NOMO-1 (cell line): ENCODE data around the gene PCF11.
"Not testable (repeated sequence)": the region's sequence is repeated elsewhere in the genome, so short reads cannot be mapped to it uniquely, and the experiment has no call there.

ENCODE experiments used
- DNase-seq, 2 experiments: peaks; one replicate each; lab custom pipeline; 2025; ENCODE audit not compliant: unreplicated experiment in 2 of 2; lab: John Stamatoyannopoulos, UW

PCF11 gene

GRCh38 chr11:83192606-83193245 is 35.8 kb downstream of the PCF11 start:
- peak in 1 of 2 experiments; percentile 43 for DNase-seq

DNA sequence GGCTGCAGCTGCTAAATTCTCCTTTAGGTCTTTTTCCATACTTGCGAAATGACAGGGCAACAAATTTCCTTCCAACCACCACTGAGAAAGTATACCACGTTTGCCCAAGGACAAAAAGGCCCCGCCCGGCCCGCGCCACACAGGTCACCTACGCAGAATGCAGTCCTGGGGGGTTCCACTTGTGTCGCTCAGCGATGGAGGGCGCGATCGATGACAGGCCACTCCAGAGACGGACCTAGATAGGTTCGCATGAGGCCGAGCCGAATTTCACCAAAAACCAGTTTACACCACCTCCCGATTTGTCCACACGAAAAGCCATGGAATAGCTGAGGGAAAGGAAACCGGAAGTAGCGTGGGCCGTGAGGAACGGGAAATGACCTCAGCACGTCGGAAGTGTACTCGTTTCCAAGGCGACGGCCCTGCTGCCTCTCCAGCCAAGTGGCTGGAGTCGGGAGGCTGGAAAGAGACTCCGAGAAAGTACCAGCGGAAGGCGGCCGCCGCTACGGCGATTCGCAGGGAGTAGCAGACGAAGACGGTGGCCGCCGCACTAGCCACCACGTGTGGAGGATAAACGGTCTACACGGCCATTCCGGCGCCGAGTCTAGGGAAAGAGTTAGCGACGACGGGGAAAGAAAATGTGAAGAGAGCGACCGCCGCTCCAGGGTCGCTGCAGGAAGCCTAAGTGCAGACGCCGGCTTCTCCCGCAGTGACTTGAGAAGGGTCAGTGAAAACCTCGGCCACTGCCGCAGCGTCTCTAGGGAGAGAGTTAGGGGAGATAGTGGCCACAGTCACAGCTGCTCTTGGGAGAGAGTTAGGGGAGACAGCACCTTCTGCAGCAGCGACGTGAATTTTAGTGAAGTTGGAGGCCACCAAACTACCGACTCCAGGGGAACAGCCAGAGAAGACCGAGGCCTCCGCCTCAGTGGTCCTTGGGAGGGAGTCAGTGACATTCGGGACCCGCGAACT is 36.7 kb downstream of the PCF11 start, which contains the start of gene ANKRD42:
TSS of gene ANKRD42 (plus strand) at position 398 of the 966 bp plus-strand sequence. CDS start 959 bp downstream, outside the sequence.
- DNase-seq: peak; percentile 85 to 87

DNA sequence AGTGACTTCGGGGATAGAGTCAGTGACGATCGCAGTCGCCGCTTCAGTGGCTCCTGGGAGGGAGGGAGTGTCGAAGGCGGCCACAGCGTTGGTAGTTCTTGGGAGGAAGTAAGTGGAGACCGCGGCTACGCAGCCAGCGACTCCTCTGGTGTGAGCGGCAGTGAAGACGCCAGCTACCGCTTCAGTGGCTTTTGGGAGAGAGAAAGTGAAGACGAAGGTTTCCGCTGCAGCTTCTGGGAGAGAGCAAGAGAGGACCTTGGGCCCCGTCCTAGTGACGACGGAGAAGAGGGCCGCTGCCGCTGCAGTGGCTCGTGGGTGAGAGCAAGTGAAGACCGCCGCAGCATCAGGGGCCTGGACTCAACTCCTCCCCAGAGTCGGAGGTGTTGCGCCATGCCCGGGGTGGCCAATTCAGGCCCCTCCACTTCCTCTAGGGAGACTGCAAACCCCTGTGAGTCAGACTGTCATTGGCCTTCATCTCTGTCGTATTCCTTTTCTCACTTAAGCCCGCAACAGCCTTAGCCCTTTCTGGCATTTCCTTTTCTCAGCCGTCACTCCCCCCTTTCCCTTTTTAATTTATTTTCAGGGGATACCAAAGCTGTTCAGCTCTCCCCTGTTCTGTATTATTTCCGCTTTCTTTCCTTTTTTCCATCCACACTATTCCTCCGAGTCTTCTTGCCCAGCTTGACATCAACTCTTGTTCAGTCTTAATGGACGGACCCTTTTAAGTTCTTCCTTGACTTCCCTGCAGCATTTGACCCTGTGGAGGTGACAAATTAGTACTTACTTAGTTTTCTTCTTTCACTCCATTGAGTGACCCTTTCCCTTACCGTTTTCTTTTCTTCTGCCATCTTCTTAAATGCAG is 37.6 kb downstream of the PCF11 start:
- peak; percentile 75 to 82 for DNase-seq

GRCh38 chr11:83195143-83195466 is 38.2 kb downstream of the PCF11 start:
- DNase-seq: peak in 1 of 2 experiments; percentile 49

DNA sequence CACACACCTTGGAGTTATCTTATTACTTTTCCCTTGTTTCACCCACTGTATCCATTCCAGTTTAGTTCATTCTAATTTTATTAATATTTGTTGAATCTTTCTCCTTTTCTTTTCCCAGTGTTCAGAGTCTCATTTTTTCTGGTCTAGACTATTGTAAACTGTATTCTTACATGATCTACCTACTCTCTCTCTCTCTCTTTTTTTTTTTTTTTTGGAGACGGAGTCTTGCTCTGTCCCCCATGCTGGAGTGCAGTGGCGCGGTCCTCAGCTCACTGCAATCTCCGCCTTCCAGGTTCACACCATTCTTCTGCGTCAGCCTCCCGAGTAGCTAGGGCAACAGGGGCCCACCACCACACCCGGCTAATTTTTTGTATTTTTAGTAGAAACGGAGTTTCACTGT is 38.7 kb downstream of the PCF11 start:
- DNase-seq: no peak

DNA sequence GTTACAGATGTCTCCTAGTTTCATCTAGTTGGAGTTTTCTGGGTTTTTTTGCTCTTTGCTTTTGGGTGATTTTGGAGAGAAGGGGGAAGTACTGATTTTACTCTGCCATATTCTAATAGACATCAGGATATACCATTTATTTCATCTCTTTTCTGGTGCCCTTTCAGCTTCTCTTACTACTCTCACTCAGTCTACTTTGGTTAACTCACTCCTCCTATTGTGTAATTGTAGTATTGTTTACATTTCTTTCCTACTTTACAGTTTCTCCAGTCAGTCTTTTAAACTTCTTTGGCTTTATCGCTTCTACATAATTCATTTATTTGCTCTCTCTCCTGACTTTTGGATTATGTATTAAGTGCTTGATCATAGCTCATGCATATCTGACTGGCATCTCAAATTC is 43.1 kb downstream of the PCF11 start:
- no peak for DNase-seq

- no peak for DNase-seq
These were observed 48.8 kb downstream of the PCF11 start for GRCh38 chr11:83205608-83206185.

- DNase-seq: no peak
These were observed 49.3 kb downstream of the PCF11 start for GRCh38 chr11:83206221-83206620.

DNA sequence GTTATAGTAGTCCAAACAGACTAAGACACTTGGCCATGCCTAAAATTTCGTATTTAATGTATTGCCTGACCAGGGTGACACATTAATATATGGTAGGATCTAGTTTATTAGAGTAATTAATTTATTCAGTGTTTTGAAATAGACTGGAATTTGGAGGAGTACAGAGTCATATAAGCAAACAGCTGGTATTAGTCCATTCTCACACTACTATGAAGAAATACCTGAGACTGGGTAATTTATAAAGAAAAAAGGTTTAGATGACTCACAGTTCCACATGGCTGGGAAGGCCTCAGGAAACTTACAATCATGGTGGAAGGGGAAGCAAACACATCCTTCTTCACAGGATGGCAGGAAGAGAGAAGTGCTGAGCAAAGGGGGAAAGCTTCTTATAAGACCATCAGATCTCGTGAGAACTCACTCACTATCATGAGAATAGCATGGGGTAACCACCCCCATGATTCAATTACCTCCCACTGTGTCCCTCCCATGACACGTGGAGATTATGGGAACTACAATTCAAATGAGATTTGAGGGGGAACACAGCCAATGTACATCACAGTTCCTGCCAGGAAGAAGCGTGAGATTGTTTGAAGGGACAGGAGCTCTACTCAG is 49.9 kb downstream of the PCF11 start:
- not testable (repeated sequence) for DNase-seq

- DNase-seq: no peak
These were observed 62.2 kb downstream of the PCF11 start for GRCh38 chr11:83219095-83219494.

- DNase-seq: no peak
These were observed 63.3 kb downstream of the PCF11 start for GRCh38 chr11:83220260-83220659.

GRCh38 chr11:83221694-83222093 is 64.8 kb downstream of the PCF11 start:
- no peak for DNase-seq

DNA sequence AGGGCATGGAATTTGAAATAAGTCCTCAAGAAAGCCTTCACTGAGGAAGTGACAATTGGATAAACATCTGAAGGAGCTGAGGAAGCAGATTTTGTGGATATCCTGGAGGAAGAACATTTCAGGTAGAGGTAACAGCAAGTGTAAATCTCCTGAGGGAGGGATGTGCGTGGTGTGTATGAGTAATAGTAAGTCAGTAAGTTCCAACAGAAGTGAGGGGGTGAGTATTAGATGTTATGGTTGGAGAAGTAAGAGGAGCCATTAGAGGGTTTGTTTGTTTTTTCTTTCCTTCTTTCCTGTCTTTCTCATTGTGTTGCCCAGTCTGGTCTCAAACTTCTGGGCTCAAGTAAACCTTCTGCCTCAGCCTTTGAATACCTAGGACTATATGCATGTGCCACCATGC is 65.6 kb downstream of the PCF11 start:
- no peak for DNase-seq

DNA sequence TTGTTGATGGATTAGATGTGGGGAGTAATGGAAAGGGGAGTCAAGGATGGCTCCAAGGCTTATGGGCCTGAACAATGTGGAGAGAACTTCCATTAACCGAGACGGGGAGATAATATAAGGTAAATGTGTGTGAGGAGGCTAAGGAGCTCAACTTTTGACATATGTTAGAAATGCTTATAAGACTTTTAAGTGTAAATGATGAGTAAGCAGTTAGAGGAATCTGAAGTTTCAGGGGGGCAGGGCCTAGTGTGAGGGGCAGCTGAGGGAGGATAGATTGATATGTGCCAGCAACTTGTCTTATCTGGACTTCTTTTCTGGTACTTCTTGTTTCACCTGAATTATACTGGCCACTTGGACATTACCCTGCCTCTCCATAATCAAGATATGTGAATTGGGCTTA is 66.5 kb downstream of the PCF11 start:
- DNase-seq: no peak

DNA sequence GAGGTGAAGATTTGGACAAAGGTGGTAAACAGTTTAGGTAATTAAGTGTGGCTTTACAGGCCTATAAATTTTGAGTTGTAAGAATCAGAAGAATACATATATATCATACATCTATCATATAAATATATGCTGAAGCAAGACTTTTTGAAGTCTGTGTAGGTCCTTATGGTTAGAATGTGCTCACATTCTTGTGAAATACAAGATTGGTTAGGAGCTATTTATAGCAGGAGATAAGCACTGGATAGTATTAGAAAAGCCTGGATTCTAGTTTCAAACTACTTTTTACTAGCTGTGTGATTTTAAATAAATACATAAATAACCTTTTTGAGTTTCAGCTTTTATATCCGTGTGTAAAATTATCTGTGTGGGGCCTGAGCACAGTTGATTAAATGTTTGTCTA is 78.9 kb downstream of the PCF11 start:
- DNase-seq: peak in 1 of 2 experiments; percentile 8
